ENCODE measurements around the gene SNX27. TPM values are rescaled to one million over a fixed set of nuclear protein-coding genes. Genes with fewer than 3 reads are reported as not detected.
"Not testable (repeated sequence)": the region's sequence is repeated elsewhere in the genome, so short reads cannot be mapped to it uniquely, and the experiment has no call there.

The SNX27 gene
- total RNA-seq, 2 donors from 2014 or later, result 24.1 to 38.4 TPM

DNA sequence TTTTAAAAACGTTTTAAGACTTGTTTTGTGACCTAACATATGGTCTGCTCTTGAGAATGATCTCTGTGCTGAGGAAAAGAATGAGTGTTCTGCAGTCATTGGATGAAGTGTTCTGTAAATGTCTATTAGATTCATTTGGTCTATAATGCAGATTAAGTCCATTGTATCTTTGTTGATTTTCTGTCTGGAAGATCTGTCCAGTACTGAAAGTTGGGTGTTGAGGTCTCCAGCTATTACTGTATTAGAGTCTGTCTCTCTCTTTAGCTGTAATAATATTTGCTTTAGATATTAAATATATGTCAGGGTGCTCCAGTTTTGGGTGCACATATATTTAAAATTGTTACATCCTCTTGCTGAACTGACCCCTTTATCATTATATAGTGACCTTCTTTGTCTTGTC, 61.6 kb downstream of the SNX27 start:
- intact Hi-C loops (cut with DNase I), result no loop called here
- TF ChIP-seq, protein P1, sequence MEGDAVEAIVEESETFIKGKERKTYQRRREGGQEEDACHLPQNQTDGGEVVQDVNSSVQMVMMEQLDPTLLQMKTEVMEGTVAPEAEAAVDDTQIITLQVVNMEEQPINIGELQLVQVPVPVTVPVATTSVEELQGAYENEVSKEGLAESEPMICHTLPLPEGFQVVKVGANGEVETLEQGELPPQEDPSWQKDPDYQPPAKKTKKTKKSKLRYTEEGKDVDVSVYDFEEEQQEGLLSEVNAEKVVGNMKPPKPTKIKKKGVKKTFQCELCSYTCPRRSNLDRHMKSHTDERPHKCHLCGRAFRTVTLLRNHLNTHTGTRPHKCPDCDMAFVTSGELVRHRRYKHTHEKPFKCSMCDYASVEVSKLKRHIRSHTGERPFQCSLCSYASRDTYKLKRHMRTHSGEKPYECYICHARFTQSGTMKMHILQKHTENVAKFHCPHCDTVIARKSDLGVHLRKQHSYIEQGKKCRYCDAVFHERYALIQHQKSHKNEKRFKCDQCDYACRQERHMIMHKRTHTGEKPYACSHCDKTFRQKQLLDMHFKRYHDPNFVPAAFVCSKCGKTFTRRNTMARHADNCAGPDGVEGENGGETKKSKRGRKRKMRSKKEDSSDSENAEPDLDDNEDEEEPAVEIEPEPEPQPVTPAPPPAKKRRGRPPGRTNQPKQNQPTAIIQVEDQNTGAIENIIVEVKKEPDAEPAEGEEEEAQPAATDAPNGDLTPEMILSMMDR (IDR thresholded peaks at IDR 0.05), result no peak
- TF ChIP-seq POLR2A (IDR thresholded peaks at IDR 0.05) (no peak), POLR2AphosphoS5 (IDR thresholded peaks at IDR 0.05) (no peak)
- WGBS, result 73% methylated on average over 1 of the region's 1 CpG
- Histone ChIP-seq H3K36me3 (no peaks in the 10 kb centered on the region), H3K9me3 (no peaks in the 10 kb centered on the region), H3K27ac (no peak overlapping the region), H3K4me3 (no peak overlapping the region), H3K27me3 (replicated peaks; ENCODE audit: insufficient read depth) (no peaks in the 10 kb centered on the region), H3K4me1 (replicated peaks) (no peaks in the 10 kb centered on the region)
- no peak for DNase-seq (ENCODE audit: low spot score)

DNA sequence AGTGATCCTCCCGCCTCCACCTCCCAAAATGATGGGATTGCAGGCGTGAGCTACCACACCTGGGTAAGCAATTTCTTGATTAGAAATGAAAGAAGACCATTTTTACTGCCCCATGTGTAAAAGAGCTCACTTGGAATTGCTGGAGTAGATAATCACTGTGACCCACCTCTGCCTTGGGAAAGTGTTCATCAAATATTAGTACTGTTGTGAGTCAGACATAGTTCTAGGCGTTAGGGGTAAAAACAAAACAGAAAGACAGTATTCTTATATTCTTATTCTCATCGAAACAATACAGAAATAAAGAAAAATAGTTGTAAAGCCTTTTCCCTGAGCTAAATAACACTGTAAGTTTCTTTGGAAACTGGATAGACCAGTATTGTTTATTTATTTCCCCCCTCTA, 68.5 kb downstream of the SNX27 start:
- 69% methylated on average over 4 of the region's 4 CpGs for WGBS

DNA sequence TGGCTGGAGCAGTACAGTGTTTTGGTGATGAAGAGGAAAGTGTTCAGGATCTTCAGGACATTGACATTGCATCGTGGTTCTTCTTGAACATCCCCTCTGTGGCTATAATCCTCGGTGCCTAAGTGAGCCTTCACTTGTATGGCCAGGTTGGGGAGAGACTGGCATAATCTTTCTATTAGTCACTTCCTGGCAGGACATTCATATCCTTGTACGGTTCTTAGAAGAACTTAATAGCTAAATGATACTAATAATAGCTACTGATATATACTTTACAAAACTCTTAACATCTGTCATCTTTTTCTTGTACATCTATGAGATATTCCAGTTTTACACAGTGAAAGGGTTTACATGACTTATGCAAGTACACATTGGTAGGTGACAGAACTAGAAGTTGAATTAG, 69.0 kb downstream of the SNX27 start:
- intact Hi-C loops (cut with DNase I), result loop anchor here (10.0 kb wide), 1 partner anchor 66 kb away; the partner anchor contains the start of gene SNX27
- H3K9me3 ChIP-seq, result no peaks in the 10 kb centered on the region
- 21% methylated on average over 3 of the region's 3 CpGs for WGBS
- TF ChIP-seq POLR2A (IDR thresholded peaks at IDR 0.05) (peak; percentile 11), POLR2AphosphoS5 (IDR thresholded peaks at IDR 0.05) (peak; percentile 70)
- TF ChIP-seq, protein P1 (IDR thresholded peaks at IDR 0.05), result no peak
- no peaks in the 10 kb centered on the region for H3K27me3 ChIP-seq (replicated peaks; ENCODE audit: insufficient read depth)
- H3K4me3 ChIP-seq, result no peak overlapping the region
- peak overlapping the region in 1 of 2 donors; percentile 52 for H3K27ac ChIP-seq
- peak; percentile 25 for DNase-seq (ENCODE audit: low spot score)
- peaks cover 5% of the 10 kb centered on the region for H3K4me1 ChIP-seq (replicated peaks)
- H3K36me3 ChIP-seq, result no peaks in the 10 kb centered on the region

More for the DNA sequence above, 68.5 kb downstream of the SNX27 start:
- intact Hi-C loops (cut with DNase I), result loop anchor here (10.0 kb wide), 1 partner anchor 66 kb away; the partner anchor contains the start of gene SNX27
- no peaks in the 10 kb centered on the region for H3K9me3 ChIP-seq
- no peaks in the 10 kb centered on the region for H3K36me3 ChIP-seq
- no peak for TF ChIP-seq POLR2A (IDR thresholded peaks at IDR 0.05)
- no peak overlapping the region for H3K4me3 ChIP-seq
- H3K27ac ChIP-seq, result peak overlapping the region in 1 of 2 donors; percentile 52
- H3K4me1 ChIP-seq (replicated peaks), result peaks cover 5% of the 10 kb centered on the region
- DNase-seq (ENCODE audit: low spot score), result no peak
- H3K27me3 ChIP-seq (replicated peaks; ENCODE audit: insufficient read depth), result no peaks in the 10 kb centered on the region

DNA sequence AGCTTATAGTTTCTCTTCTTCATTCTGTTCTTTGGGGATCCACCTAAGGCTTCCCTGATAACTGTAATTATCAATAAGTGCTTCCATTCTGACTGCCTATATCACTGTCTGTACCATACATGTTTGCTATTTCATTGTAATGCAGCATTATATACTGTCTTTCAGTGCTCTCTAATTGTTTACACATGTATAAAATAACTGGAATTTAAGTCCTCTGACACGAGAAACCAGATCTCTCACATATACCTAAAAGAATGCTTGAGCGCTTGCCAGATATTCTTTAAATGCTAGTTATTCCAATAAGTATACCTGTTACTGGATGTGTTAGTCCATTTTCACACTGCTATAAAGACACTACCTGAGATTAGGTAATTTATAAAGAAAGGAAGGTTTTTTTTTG, 70.1 kb downstream of the SNX27 start:
- Histone ChIP-seq H3K27ac (peak overlapping the region in 1 of 2 donors; percentile 1), H3K9me3 (no peaks in the 10 kb centered on the region), H3K4me1 (replicated peaks) (peaks cover 5% of the 10 kb centered on the region), H3K36me3 (no peaks in the 10 kb centered on the region), H3K4me3 (no peak overlapping the region), H3K27me3 (replicated peaks; ENCODE audit: insufficient read depth) (no peaks in the 10 kb centered on the region)
- no peak for DNase-seq (ENCODE audit: low spot score)
- 70% methylated on average over 2 of the region's 2 CpGs for WGBS
- TF ChIP-seq POLR2AphosphoS5 (IDR thresholded peaks at IDR 0.05) (no peak), POLR2A (IDR thresholded peaks at IDR 0.05) (no peak)
- TF ChIP-seq, protein P1 (IDR thresholded peaks at IDR 0.05), result no peak
- intact Hi-C loops (cut with DNase I), result loop anchor here (10.0 kb wide), 1 partner anchor 67 kb away; the partner anchor contains the start of gene SNX27

DNA sequence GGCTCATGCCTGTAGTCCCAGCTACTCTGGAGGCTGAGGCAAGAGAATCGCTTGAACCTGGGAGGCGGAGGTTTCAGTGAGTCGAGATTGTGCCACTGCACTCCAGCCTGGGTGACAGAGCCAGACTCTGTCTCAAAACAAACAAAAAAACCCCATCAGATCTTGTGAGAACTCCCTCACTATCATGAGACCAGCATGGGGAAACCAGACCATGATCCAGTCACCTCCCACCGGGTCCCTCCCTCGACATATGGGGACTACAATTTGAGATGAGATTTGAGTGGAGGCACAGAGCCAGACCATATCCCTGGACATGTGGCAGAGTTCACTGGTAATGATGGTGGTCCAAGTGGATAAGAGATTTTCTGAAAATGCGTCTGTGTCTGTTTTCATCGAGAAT, 71.1 kb downstream of the SNX27 start:
- 91% methylated on average over 7 of the region's 7 CpGs for WGBS
- H3K27me3 ChIP-seq (replicated peaks; ENCODE audit: insufficient read depth); DNase-seq (ENCODE audit: low spot score); H3K4me1 ChIP-seq (replicated peaks); H3K4me3 ChIP-seq; H3K9me3 ChIP-seq; H3K27ac ChIP-seq; H3K36me3 ChIP-seq: not testable (repeated sequence)
- intact Hi-C loops (cut with DNase I), result loop anchor here (10.0 kb wide), 1 partner anchor 68 kb away; the partner anchor contains the start of gene SNX27

DNA sequence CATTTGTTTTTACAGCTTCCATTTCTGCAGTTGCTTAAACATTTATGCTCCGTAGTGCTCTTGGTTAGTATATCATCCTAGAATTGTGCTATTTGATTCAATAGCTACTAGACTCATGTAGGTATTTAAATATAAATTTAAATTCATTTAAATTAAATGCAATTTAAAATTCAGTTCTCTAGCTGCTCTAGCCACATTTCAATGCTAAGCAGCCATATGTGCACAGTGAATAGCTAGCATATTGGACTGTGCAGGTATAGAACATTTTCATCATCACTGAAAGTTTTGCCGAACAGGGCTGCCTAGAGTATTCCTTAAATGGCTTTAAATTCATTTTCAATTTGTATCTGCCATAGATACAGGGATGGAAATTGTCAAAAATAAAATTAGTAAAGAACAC, 72.3 kb downstream of the SNX27 start:
- intact Hi-C loops (cut with DNase I), result loop anchor here (10.0 kb wide), 1 partner anchor 69 kb away; the partner anchor contains the start of gene SNX27
- DNase-seq (ENCODE audit: low spot score), result no peak
- no peak for TF ChIP-seq POLR2AphosphoS5 (IDR thresholded peaks at IDR 0.05)
- TF ChIP-seq, protein P1 (IDR thresholded peaks at IDR 0.05), result no peak
- no peak for TF ChIP-seq POLR2A (IDR thresholded peaks at IDR 0.05)
- peaks cover 5% of the 10 kb centered on the region for H3K4me1 ChIP-seq (replicated peaks)
- H3K36me3 ChIP-seq, result no peaks in the 10 kb centered on the region
- no peak overlapping the region for H3K27ac ChIP-seq
- H3K4me3 ChIP-seq, result no peak overlapping the region
- no peaks in the 10 kb centered on the region for H3K9me3 ChIP-seq
- H3K27me3 ChIP-seq (replicated peaks; ENCODE audit: insufficient read depth), result no peaks in the 10 kb centered on the region
- 98% methylated on average over 2 of the region's 2 CpGs for WGBS
